ENCODE results near the gene DNAJB13.

DNA sequence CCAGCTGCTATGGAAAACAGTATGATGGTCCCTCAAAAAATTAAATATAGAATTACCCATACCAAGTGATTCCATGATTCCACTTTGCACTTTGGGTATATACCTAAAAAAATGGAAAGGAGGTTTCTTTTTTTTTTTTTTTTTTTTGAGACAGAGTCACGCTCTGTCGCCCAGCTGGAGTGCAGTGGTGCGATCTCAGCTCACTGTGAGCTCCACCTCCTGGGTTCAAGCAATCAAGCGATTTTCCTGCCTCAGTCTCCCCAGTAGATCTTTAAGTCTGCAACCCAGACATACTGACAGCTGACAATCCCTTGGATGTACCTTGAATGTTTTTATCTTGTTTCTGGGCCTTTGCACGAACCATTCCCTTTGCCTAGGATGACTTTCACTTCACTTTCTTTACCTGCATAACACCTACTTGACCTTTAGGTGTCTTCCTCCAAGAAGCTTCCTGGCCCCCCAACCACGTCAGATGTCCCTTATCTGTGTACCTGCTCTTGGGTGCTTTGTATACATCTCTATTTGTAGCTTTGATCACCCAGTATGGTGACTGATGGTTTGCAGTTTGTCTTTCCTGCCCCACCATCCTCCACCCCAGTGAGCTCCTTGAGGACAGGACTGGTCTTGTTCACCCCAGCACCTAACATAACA, 46.4 kb downstream of the DNAJB13 start:
- TF ChIP-seq, protein P1, sequence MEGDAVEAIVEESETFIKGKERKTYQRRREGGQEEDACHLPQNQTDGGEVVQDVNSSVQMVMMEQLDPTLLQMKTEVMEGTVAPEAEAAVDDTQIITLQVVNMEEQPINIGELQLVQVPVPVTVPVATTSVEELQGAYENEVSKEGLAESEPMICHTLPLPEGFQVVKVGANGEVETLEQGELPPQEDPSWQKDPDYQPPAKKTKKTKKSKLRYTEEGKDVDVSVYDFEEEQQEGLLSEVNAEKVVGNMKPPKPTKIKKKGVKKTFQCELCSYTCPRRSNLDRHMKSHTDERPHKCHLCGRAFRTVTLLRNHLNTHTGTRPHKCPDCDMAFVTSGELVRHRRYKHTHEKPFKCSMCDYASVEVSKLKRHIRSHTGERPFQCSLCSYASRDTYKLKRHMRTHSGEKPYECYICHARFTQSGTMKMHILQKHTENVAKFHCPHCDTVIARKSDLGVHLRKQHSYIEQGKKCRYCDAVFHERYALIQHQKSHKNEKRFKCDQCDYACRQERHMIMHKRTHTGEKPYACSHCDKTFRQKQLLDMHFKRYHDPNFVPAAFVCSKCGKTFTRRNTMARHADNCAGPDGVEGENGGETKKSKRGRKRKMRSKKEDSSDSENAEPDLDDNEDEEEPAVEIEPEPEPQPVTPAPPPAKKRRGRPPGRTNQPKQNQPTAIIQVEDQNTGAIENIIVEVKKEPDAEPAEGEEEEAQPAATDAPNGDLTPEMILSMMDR (IDR thresholded peaks at IDR 0.05), result no peak
- TF ChIP-seq EZH2 (IDR thresholded peaks at IDR 0.05), result no peak
- TF ChIP-seq EZH2phosphoT487 (IDR thresholded peaks at IDR 0.05), result no peak

Data from neural progenitor cell (in vitro differentiated cells).